ENCODE results near the gene RNF181. TPM values are rescaled to one million over a fixed set of nuclear protein-coding genes. Genes with fewer than 3 reads are reported as not detected.

RNF181 gene
- total and polyA plus RNA-seq, 2 of the 13 experiments (the other 11 are each of a cell fraction or from before 2014, with no cell fraction given) = 224 to 578 TPM

DNA sequence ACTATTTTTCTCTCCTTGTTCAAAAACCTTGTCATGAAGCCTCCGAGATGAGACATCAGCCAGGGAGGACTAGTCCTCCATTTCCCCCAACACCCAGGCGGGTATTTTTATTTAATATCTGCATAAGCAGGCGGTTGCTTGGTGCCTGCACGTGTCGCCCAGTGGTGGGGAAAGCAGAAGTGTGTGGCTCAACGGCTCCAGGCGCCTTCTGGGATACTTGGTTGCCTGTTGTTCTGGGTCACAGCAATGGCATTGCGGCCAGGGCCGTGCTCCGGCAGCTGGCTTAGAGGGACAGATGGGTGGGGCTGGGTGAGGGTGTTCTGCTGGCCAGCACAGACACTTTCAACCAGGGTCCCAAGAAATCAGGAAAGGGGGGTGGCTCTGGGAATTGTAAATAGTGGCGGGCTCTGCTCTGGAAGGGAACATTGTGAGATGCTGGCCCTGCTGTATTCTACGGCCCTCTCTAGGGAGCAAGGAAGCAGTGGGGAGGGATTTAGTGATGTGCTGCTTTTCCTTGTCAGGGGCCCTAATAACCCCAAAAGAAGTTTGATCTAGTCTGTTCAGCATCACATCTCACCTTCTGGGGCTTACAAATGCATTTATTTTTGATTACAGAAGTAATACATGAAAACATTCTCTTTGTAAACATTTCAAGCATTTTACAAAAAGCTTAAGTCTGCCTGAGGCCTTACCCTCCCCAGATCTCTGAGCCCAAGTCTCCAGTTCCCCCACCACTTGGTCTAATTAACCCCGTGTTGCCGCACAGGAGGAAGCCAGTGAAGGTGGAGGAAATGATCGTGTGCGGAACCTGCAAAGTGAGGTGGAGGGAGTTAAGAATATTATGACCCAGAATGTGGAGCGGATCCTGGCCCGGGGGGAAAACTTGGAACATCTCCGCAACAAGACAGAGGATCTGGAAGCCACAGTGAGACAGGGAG lies 17.0 kb upstream of the RNF181 start (continued):
- TF ChIP-seq PHF8 (CRISPR knock-in tag; IDR thresholded peaks at IDR 0.05) (0 out of 2 replicates have a peak, but pooled peaks have one; percentile 44), ZNF746 (CRISPR knock-in tag; IDR thresholded peaks at IDR 0.05) (0 out of 2 replicates have a peak, but pooled peaks have one; percentile 5), CHCHD3 (CRISPR knock-in tag; IDR thresholded peaks at IDR 0.05) (peak; percentile 13; the same call in 1 of the 2 replicates), SUZ12 (IDR thresholded peaks at IDR 0.05; ENCODE audit: low read depth, low read length) (no peak), TCF7L2 (IDR thresholded peaks at IDR 0.05; ENCODE audit: low read depth, low read length) (no peak), BORCS8-MEF2B (CRISPR knock-in tag; IDR thresholded peaks at IDR 0.05) (peak; percentile 44; the same call in 1 of the 2 replicates), SRSF9 (IDR thresholded peaks at IDR 0.05; ENCODE audit: borderline replicate concordance, insufficient read depth, low read depth, low read length, poor library complexity, severe bottlenecking) (no peak)
- TF ChIP-seq, protein P1, sequence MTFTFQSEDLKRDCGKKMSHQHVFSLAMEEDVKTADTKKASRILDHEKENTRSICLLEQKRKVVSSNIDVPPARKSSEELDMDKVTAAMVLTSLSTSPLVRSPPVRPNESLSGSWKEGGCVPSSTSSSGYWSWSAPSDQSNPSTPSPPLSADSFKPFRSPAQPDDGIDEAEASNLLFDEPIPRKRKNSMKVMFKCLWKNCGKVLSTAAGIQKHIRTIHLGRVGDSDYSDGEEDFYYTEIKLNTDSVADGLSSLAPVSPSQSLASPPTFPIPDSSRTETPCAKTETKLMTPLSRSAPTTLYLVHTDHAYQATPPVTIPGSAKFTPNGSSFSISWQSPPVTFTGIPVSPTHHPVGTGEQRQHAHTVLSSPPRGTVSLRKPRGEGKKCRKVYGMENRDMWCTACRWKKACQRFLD (CRISPR knock-in tag; IDR thresholded peaks at IDR 0.05; ENCODE audit: borderline replicate concordance) = 0 out of 2 replicates have a peak, but pooled peaks have one; percentile 51
- TF ChIP-seq, protein P2, sequence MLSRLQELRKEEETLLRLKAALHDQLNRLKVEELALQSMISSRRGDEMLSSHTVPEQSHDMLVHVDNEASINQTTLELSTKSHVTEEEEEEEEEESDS (CRISPR knock-in tag; IDR thresholded peaks at IDR 0.05; ENCODE audit: borderline replicate concordance) = 0 out of 2 replicates have a peak, but pooled peaks have one; percentile 13
